ENCODE results near the gene NINJ1. TPM values are rescaled to one million over a fixed set of nuclear protein-coding genes. Genes with fewer than 3 reads are reported as not detected.

Gene NINJ1
- total and polyA plus RNA-seq, 2 donors (not counting 1 experiment from before 2014, with no cell fraction given), result 7.2 to 59.9 TPM

DNA sequence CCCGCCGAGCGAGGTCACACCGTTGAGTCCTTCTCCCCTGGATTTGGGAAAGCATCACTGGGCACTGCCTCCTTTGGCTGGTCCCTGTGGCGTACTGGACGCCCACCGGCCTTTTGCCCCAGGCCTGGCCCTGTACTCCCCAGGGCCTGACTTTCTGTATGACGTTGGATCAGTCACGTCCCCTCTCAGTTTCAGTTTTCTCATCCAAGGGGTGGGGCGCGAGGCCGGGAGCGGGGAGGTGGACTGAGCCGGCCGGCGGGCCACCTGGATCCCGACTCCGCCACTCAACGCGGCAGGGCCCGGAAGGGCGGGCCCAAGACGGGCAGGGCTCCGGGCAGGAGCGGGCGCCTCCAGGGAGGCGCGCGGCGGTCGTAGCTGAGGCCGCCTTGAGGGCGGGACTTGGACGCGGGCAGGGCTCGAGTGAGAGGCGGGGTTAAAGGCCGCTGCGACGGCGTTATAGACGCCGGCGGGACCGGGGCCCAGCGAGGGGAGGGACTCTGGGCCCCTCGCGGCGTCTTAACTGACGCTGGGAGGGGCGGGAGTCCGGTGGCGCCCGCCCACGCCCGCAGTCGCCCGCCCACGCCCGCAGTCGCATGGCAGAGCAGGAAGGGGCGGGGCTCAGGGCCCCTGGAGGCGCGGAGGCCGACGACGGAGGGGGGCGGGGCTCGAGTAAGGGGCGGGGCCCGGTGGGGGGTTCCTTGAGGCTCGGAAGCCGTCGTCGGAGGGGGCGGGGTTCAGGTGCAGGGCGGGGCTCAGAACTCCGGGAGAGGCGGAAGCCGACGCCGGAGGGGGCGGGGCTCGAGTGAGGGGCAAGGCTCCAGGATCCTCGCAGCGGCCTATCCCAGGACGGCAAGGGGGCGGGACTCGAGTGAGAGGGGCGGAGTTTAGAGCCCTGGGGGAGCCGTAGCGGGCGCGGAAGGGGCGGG lies 38.6 kb downstream of the NINJ1 start:
- H3K36me3 ChIP-seq (ENCODE audit: control insufficient read depth, insufficient read depth, low read length), result peaks cover 1% of the 10 kb centered on the region
- peak; percentile 95 to 99 for DNase-seq (ENCODE audit: low read depth in 2 of 2)
- H3K4me2 ChIP-seq (ENCODE audit: extremely low read depth, insufficient read depth, low read length), result peak overlapping the region; percentile 67
- peak overlapping the region; percentile 33 to 54 (median 42) for H3K4me3 ChIP-seq (replicated peaks in 1 of 4; ENCODE audit: control extremely low read depth in 1 of 4, insufficient read depth in 1 of 4, low read depth in 3 of 4, low read length in 4 of 4)
- H4K20me1 ChIP-seq (ENCODE audit: control insufficient read depth, extremely low read depth, insufficient read depth, low read length), result no peaks in the 10 kb centered on the region
- H3K27ac ChIP-seq (ENCODE audit: insufficient read depth, low read length), result peak overlapping the region; percentile 82
- H3K79me2 ChIP-seq (ENCODE audit: control insufficient read depth, insufficient read depth, low read length), result peaks cover 37% of the 10 kb centered on the region
- peak overlapping the region; percentile 52 for H3K9ac ChIP-seq (ENCODE audit: insufficient read depth, low read length)
- H3K9me3 ChIP-seq (ENCODE audit: control insufficient read depth, insufficient read depth, low read depth, low read length), result no peaks in the 10 kb centered on the region
- H3K4me1 ChIP-seq (ENCODE audit: control insufficient read depth, extremely low read depth, insufficient read depth, low read length), result peaks cover 26% of the 10 kb centered on the region
- no peaks in the 10 kb centered on the region for H3K27me3 ChIP-seq (ENCODE audit: control insufficient read depth, insufficient read depth, low read length)
- TF ChIP-seq, protein P1, sequence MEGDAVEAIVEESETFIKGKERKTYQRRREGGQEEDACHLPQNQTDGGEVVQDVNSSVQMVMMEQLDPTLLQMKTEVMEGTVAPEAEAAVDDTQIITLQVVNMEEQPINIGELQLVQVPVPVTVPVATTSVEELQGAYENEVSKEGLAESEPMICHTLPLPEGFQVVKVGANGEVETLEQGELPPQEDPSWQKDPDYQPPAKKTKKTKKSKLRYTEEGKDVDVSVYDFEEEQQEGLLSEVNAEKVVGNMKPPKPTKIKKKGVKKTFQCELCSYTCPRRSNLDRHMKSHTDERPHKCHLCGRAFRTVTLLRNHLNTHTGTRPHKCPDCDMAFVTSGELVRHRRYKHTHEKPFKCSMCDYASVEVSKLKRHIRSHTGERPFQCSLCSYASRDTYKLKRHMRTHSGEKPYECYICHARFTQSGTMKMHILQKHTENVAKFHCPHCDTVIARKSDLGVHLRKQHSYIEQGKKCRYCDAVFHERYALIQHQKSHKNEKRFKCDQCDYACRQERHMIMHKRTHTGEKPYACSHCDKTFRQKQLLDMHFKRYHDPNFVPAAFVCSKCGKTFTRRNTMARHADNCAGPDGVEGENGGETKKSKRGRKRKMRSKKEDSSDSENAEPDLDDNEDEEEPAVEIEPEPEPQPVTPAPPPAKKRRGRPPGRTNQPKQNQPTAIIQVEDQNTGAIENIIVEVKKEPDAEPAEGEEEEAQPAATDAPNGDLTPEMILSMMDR (conservative IDR thresholded peaks at IDR 0.05 in 1 of 2, IDR thresholded peaks at IDR 0.05 in 1 of 2; ENCODE audit: low read depth in 1 of 2, low read length in 2 of 2), result no peak
- TF ChIP-seq EZH2 (IDR thresholded peaks at IDR 0.05; ENCODE audit: low read length, missing control alignments), result no peak
- H2AFZ ChIP-seq (ENCODE audit: low read length), result peak overlapping the region; percentile 69

DNA sequence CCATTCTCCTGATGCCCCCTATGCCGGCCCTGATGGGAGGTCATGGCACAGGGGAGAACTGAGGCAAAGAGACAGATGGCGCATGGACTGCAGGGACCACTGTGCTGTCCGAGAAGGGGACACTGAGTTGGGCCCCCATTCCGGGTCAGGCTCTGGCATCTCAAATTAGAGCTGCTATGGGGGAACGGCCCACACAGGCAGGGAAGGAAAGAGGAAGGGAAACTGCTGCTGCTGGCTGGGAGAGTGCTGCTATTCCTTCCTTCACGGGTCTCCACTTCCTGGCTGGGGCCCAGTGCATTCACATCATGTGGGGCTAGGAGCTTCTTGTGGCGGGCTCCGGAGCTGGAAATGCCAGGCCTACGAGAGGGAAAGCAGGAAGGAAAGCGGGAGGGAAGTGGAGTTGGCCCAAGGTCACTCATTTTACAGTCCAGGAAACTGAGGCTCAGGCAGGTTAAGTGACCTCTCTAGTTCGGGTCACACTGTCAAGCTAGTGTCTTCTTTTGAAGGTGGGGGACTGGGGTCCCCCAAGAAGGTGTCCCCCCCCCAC lies 39.3 kb downstream of the NINJ1 start:
- H3K27ac ChIP-seq (ENCODE audit: insufficient read depth, low read length), result peak overlapping the region; percentile 82
- peak overlapping the region; percentile 33 to 54 (median 42) for H3K4me3 ChIP-seq (replicated peaks in 1 of 4; ENCODE audit: control extremely low read depth in 1 of 4, insufficient read depth in 1 of 4, low read depth in 3 of 4, low read length in 4 of 4)
- no peaks in the 10 kb centered on the region for H3K9me3 ChIP-seq (ENCODE audit: control insufficient read depth, insufficient read depth, low read depth, low read length)
- no peaks in the 10 kb centered on the region for H3K27me3 ChIP-seq (ENCODE audit: control insufficient read depth, insufficient read depth, low read length)
- peaks cover 1% of the 10 kb centered on the region for H3K36me3 ChIP-seq (ENCODE audit: control insufficient read depth, insufficient read depth, low read length)
- H3K4me1 ChIP-seq (ENCODE audit: control insufficient read depth, extremely low read depth, insufficient read depth, low read length), result peaks cover 26% of the 10 kb centered on the region
- no peaks in the 10 kb centered on the region for H4K20me1 ChIP-seq (ENCODE audit: control insufficient read depth, extremely low read depth, insufficient read depth, low read length)
- peaks cover 30% of the 10 kb centered on the region for H3K79me2 ChIP-seq (ENCODE audit: control insufficient read depth, insufficient read depth, low read length)
- no peak for TF ChIP-seq EZH2 (IDR thresholded peaks at IDR 0.05; ENCODE audit: low read length, missing control alignments)
- TF ChIP-seq, protein P1 (conservative IDR thresholded peaks at IDR 0.05 in 1 of 2, IDR thresholded peaks at IDR 0.05 in 1 of 2; ENCODE audit: low read depth in 1 of 2, low read length in 2 of 2), result no peak
- H2AFZ ChIP-seq (ENCODE audit: low read length), result peak overlapping the region; percentile 19
- H3K9ac ChIP-seq (ENCODE audit: insufficient read depth, low read length), result peak overlapping the region; percentile 52
- H3K4me2 ChIP-seq (ENCODE audit: extremely low read depth, insufficient read depth, low read length), result peak overlapping the region; percentile 67
- DNase-seq (ENCODE audit: low read depth in 2 of 2), result no peak

DNA sequence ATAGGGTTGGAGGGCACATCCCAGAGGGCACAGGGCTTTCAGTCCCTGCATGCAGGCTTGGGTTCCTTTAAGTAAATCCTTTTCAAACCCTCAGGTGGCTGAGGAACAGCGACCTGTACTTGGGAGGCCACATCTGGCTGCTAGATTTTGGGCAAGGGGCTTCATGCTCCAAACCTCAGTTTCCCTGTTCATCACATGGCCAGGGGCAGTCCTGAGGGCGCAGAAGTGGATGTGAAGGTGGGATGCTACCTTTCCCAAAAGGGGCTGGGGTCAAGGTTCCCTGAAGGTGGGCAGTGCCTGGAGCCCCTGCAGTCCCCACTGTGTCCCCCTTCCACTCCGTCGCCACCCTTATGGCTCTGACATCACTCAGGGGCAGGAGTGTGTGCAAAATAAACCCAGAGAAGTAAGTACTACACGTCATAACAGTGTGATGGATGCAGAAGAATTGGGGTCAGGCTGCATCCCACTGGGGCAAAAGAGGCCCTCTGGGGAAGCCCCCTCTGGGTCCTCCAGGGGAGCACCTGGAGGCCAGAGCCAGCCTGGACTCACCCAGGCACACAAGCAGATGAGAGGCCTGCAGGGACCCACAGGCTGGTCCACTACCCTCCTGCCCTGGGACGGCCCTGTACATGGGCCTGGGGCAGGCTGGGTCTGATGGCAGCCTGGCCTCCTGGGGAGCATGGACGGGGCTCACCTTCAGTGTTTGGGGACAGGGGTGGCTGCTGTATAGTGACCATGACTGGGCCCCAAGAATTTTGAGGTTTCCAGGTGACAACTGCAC lies 40.0 kb downstream of the NINJ1 start:
- Histone ChIP-seq H3K27me3 (ENCODE audit: control insufficient read depth, insufficient read depth, low read length) (no peaks in the 10 kb centered on the region), H3K27ac (ENCODE audit: insufficient read depth, low read length) (no peak overlapping the region), H3K79me2 (ENCODE audit: control insufficient read depth, insufficient read depth, low read length) (peaks cover 23% of the 10 kb centered on the region), H3K4me3 (replicated peaks in 1 of 4; ENCODE audit: control extremely low read depth in 1 of 4, insufficient read depth in 1 of 4, low read depth in 3 of 4, low read length in 4 of 4) (no peak overlapping the region), H3K9me3 (ENCODE audit: control insufficient read depth, insufficient read depth, low read depth, low read length) (no peaks in the 10 kb centered on the region), H3K9ac (ENCODE audit: insufficient read depth, low read length) (no peak overlapping the region), H3K4me1 (ENCODE audit: control insufficient read depth, extremely low read depth, insufficient read depth, low read length) (peaks cover 21% of the 10 kb centered on the region), H3K4me2 (ENCODE audit: extremely low read depth, insufficient read depth, low read length) (no peak overlapping the region), H4K20me1 (ENCODE audit: control insufficient read depth, extremely low read depth, insufficient read depth, low read length) (no peaks in the 10 kb centered on the region), H3K36me3 (ENCODE audit: control insufficient read depth, insufficient read depth, low read length) (no peaks in the 10 kb centered on the region), H2AFZ (ENCODE audit: low read length) (no peak overlapping the region)
- DNase-seq (ENCODE audit: low read depth in 2 of 2), result no peak
- no peak for TF ChIP-seq EZH2 (IDR thresholded peaks at IDR 0.05; ENCODE audit: low read length, missing control alignments)
- TF ChIP-seq, protein P1 (conservative IDR thresholded peaks at IDR 0.05 in 1 of 2, IDR thresholded peaks at IDR 0.05 in 1 of 2; ENCODE audit: low read depth in 1 of 2, low read length in 2 of 2), result no peak
